OCI-LY7 (cell line): ENCODE data around the gene ARHGAP45. TPM values are rescaled to one million over a fixed set of nuclear protein-coding genes. Genes with fewer than 3 reads are reported as not detected.

Source experiments
- BruUV-seq: library from RNA; stranded (reverse); fragments of 400-500 nt; replicated peaks from 2 replicates; lab custom pipeline; 2021; lab: Mats Ljungman, UMichigan
- CTCF ChIA-PET: fragments of 300-600 bp; sonication (Branson Sonifier 250); formaldehyde crosslinking; loops from one replicate; lab custom pipeline; 2022; ENCODE audit warnings: antibody characterized with exemption; ENCODE audit not compliant: unreplicated experiment; lab: Charles Lee
- POLR2A ChIA-PET: fragments of 300-600 bp; sonication (Branson Sonifier 250); formaldehyde crosslinking; loops from one replicate; lab custom pipeline; 2022; ENCODE audit warnings: antibody characterized with exemption; lab: Charles Lee
- DNase-seq: peaks from one replicate; pipeline ENCODE4 v3.0.0-alpha.2; 2015; ENCODE audit warnings: low spot score
- H2AFZ ChIP-seq: fragments of 200-600 bp; sonication (generic), shearing (Covaris generic); 2 replicates; pipeline ENCODE4 v1.6.1; 2014; ENCODE audit warnings: mild to moderate bottlenecking, antibody characterized with exemption, low read length, moderate library complexity
- H3K27ac ChIP-seq: fragments of 200-600 bp; sonication (generic); 2 replicates; pipeline ENCODE4 v1.5.1; 2014; ENCODE audit warnings: mixed run types, low read depth, mild to moderate bottlenecking, moderate library complexity, low read length, inconsistent platforms; ENCODE audit not compliant: poor library complexity, severe bottlenecking
- H3K36me3 ChIP-seq: fragments of 200-600 bp; sonication (generic); 2 replicates; pipeline ENCODE4 v1.6.1; 2014; ENCODE audit warnings: mild to moderate bottlenecking, antibody characterized with exemption, low read length, moderate library complexity, mixed read lengths; ENCODE audit not compliant: insufficient read depth
- H3K4me1 ChIP-seq: fragments of 200-600 bp; sonication (generic); 2 replicates; pipeline ENCODE4 v1.5.1; 2014; ENCODE audit warnings: mild to moderate bottlenecking, low read length; ENCODE audit not compliant: insufficient read depth, poor library complexity, severe bottlenecking
- H3K4me2 ChIP-seq: fragments of 200-600 bp; sonication (generic); 2 replicates; pipeline ENCODE4 v1.6.1; 2014; ENCODE audit warnings: mild to moderate bottlenecking, low read length
- H3K4me3 ChIP-seq: fragments of 200-600 bp; sonication (generic); 2 replicates; pipeline ENCODE4 v1.5.1; 2014; ENCODE audit warnings: mild to moderate bottlenecking, low read depth, low read length; ENCODE audit not compliant: poor library complexity, severe bottlenecking
- H3K79me2 ChIP-seq: fragments of 200-600 bp; sonication (generic); 2 replicates; pipeline ENCODE4 v1.6.1; 2016; ENCODE audit warnings: low read depth, mild to moderate bottlenecking, low read length, moderate library complexity, mixed read lengths; ENCODE audit not compliant: insufficient read depth
- H3K9me2 ChIP-seq: fragments of 200-600 bp; sonication (generic); 2 replicates; pipeline ENCODE4 v1.6.1; 2016; ENCODE audit warnings: mild to moderate bottlenecking, low read length, mixed read lengths; ENCODE audit not compliant: insufficient read depth
- H3K9me3 ChIP-seq: fragments of 200-600 bp; sonication (generic); 2 replicates; pipeline ENCODE4 v1.6.1; 2014; ENCODE audit warnings: mild to moderate bottlenecking, mixed run types, low read length, mixed read lengths
- H4K20me1 ChIP-seq: fragments of 200-600 bp; sonication (generic); 2 replicates; pipeline ENCODE4 v1.6.1; 2014; ENCODE audit warnings: mild to moderate bottlenecking, antibody characterized with exemption, low read length, moderate library complexity, mixed read lengths; ENCODE audit not compliant: insufficient read depth
- CTCF ChIP-seq: fragments of 200-600 bp; sonication (generic); conservative IDR thresholded peaks from 2 replicates; pipeline ENCODE4 v1.5.1; 2014; ENCODE audit warnings: mild to moderate bottlenecking, antibody characterized with exemption, low read length, moderate library complexity, mixed read lengths
- EZH2phosphoT487 ChIP-seq: fragments of 200-600 bp; sonication (generic); IDR thresholded peaks from 2 replicates; pipeline ENCODE4 v1.6.1; 2018; ENCODE audit warnings: low read depth, borderline replicate concordance, mild to moderate bottlenecking, mixed run types, antibody characterized with exemption, low read length, moderate library complexity, mixed read lengths
- intact Hi-C: fragments of 100-400 bp; cut with micrococcal nuclease; formaldehyde crosslinking; loops from one replicate; pipeline ENCODE4 v1.10.0; 2022; ENCODE audit not compliant: unreplicated experiment
- total RNA-seq, 2 experiments: library from RNA; depleted of rRNA in 1 of 2; stranded (reverse); fragments of >200 nt in 1 of 2; shearing (Covaris generic) in 1 of 2; gene quantifications; 2 replicates each; pipeline ENCODE4 v1.2.3, GENCODE V29; 2014 to 2022

The ARHGAP45 gene
- total RNA-seq, 2 experiments from 2014 or later = 135 to 143 TPM

DNA sequence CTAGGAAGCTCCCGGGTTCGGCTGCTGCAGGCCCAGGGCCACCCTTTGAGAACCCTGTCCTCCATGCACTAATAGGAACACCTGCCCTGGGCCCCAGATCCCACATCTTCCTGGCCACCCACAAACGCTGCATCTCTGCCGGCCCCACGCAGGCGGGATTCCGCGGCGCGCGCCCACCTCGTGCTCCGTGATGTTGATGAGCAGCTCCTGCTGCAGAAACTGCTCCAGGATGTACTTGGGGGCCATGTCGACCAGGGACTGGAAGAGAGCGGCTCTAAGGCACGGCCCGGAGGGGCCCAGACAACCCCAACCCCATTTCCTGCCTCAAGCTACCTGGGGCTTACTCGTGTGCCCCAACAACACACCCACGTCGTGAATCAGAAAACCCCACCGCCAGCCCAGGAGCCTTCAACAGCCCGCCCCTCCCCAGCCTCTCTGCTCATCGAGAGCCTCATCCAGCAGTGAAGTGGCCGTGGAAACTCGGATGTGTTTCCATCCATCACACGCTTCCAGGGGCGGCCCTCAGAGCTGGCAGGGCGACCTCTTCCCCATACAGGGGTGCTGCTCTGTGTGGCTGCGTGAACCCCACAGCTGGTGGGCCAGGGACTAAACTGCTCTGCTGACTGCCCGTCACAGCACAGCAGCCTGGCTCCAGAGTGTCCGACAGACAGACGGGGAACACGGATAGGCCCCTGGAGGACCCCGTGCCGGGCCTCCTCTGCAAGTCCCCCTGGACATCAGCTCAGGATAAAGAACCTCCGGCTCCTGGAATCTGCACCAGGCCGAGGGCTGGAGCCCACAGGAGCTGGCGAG lies 24.0 kb downstream of the ARHGAP45 start:
- intact Hi-C loops = no loop called here
- no peak for TF ChIP-seq EZH2phosphoT487
- TF ChIP-seq CTCF = no peak
- no peaks in the 10 kb centered on the region for H3K9me2 ChIP-seq
- no peak overlapping the region for H2AFZ ChIP-seq
- H3K36me3 ChIP-seq = peaks cover 71% of the 10 kb centered on the region
- H4K20me1 ChIP-seq = 0 out of 2 replicates have a peak, but pooled peaks cover 4% of the 10 kb centered on the region
- H3K27ac ChIP-seq = no peak overlapping the region
- ChIA-PET CTCF (no interaction called here), POLR2A (interaction anchor here (1.2 kb wide), 1 partner anchor 33 kb away, joined by 3 read pairs; no protein-coding TSS in a partner anchor)
- no peak for DNase-seq
- peaks cover 43% of the 10 kb centered on the region for H3K4me1 ChIP-seq
- no peak overlapping the region for H3K4me2 ChIP-seq
- no TSS peak for BruUV-seq
- H3K79me2 ChIP-seq = peaks cover 23% of the 10 kb centered on the region
- no peaks in the 10 kb centered on the region for H3K9me3 ChIP-seq
- no peak overlapping the region for H3K4me3 ChIP-seq

- DNase-seq = no peak
- Histone ChIP-seq H3K27ac (no peak overlapping the region), H3K9me2 (no peaks in the 10 kb centered on the region), H3K4me1 (peaks cover 50% of the 10 kb centered on the region), H3K79me2 (peaks cover 23% of the 10 kb centered on the region), H3K4me3 (no peak overlapping the region), H3K4me2 (no peak overlapping the region), H3K36me3 (peaks cover 64% of the 10 kb centered on the region), H4K20me1 (0 out of 2 replicates have a peak, but pooled peaks cover 4% of the 10 kb centered on the region), H3K9me3 (no peaks in the 10 kb centered on the region), H2AFZ (no peak overlapping the region)
- CTCF ChIA-PET = no interaction called here
- no TSS peak for BruUV-seq
- no peak for TF ChIP-seq EZH2phosphoT487
- intact Hi-C loops = no loop called here
- POLR2A ChIA-PET = no interaction called here
These were observed 24.7 kb downstream of the ARHGAP45 start for GRCh38 chr19:1091544-1092175.

DNA sequence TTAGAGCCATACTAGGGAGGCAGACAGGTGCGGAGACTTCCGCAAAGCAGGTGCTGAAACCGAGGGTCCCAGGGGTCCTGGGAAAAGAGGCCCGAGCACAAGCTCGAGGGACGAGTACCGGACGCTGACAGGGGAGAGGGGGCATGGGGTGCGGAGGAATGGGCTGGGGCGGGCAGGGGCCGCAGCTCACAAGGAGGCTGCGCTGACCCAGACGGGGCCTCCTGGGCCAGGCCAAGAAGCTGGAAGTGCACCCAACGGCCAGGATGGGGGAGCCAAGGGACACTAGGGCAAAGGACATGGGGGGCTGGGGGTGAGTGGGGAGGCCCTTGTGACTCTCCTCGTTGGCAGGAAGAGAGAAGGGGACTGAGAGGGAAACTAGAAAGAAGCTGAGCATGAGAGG lies 26.4 kb downstream of the ARHGAP45 start:
- Histone ChIP-seq H4K20me1 (0 out of 2 replicates have a peak, but pooled peaks cover 4% of the 10 kb centered on the region), H2AFZ (no peak overlapping the region), H3K36me3 (peaks cover 47% of the 10 kb centered on the region), H3K4me1 (peaks cover 38% of the 10 kb centered on the region), H3K9me2 (no peaks in the 10 kb centered on the region), H3K9me3 (no peaks in the 10 kb centered on the region), H3K4me2 (peak overlapping the region; percentile 89), H3K27ac (no peak overlapping the region), H3K4me3 (peak overlapping the region; percentile 95), H3K79me2 (peaks cover 23% of the 10 kb centered on the region)
- intact Hi-C loops = no loop called here
- TF ChIP-seq CTCF (no peak), EZH2phosphoT487 (no peak)
- POLR2A ChIA-PET = interaction anchor here (1.0 kb wide), 1 partner anchor 176 kb away, joined by 3 read pairs; the partner anchor contains the start of gene CIRBP
- CTCF ChIA-PET = no interaction called here
- DNase-seq = no peak
- no TSS peak for BruUV-seq
